Esophagus muscularis mucosa (tissue), 4 donors: ENCODE results near the gene LRRC27.

ENCODE experiments used
- CTCF ChIP-seq, 3 experiments: fragments of 200-600 bp in 2 of 3; fragments of 450-650 bp in 1 of 3; sonication (generic) in 2 of 3; IDR thresholded peaks; one replicate each; pipeline ENCODE4 v1.5.1; 2017 to 2019; ENCODE audit warnings: antibody characterized with exemption in 3 of 3, mild to moderate bottlenecking in 2 of 3, moderate library complexity in 1 of 3
- EP300 ChIP-seq: sonication (generic); formaldehyde crosslinking; IDR thresholded peaks from one replicate; pipeline ENCODE4 v1.6.1; 2017; ENCODE audit warnings: antibody characterized with exemption
- POLR2A ChIP-seq: fragments of 450-650 bp; IDR thresholded peaks from one replicate; pipeline ENCODE4 v1.6.1; 2017; ENCODE audit warnings: antibody characterized with exemption, moderate library complexity, mild to moderate bottlenecking, low read depth
- POLR2AphosphoS5 ChIP-seq, 2 donors: sonication (generic); formaldehyde crosslinking; IDR thresholded peaks; one replicate each; pipeline ENCODE4 v1.6.1; 2017; ENCODE audit warnings: antibody characterized with exemption in 2 of 2

- TF ChIP-seq EP300 (no peak), POLR2AphosphoS5 (IDR thresholded peaks at IDR 0.05) (no peak), CTCF (IDR thresholded peaks at IDR 0.05) (no peak), POLR2A (no peak)
Observed at GRCh38 chr10:132356621-132357195, 24.7 kb downstream of the LRRC27 start.
